ENCODE measurements around the gene CHST9.

DNA sequence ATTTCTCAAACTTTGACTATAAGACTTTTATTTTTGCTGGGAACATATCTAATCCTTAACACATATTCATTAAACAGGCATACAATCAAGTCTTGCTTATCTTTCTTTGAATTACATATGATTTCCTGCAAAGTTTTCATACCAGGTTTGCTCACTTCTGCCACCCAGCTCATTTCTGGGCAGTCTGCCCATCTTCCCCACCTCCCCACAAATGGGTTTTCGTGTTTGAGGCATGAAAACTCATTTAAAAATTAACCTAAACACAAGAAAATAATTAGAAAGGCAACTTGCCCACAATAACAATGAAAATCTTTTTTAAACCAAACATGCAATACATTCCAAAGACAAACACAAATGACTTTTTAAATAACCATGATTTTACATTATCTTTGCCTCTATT lies 3.4 kb downstream of the CHST9 start:
- no peak for TF ChIP-seq BHLHE40 (IDR thresholded peaks at IDR 0.05; ENCODE audit: borderline replicate concordance)
- no peak for TF ChIP-seq FOXK2 (IDR thresholded peaks at IDR 0.05)
- no peak for TF ChIP-seq HDGF (IDR thresholded peaks at IDR 0.05; ENCODE audit: borderline replicate concordance)
- TF ChIP-seq FOXM1 (IDR thresholded peaks at IDR 0.05; ENCODE audit: borderline replicate concordance): no peak
- no peak for TF ChIP-seq TARDBP (IDR thresholded peaks at IDR 0.05)
- no peak for TF ChIP-seq FOXA1 (IDR thresholded peaks at IDR 0.05)
- TF ChIP-seq ZNF384 (IDR thresholded peaks at IDR 0.05): no peak
- no peak for TF ChIP-seq SUZ12 (IDR thresholded peaks at IDR 0.05)

Data from HEK293T (cell line).